ENCODE data around the gene MFAP3L.

Gene MFAP3L

GRCh38 chr4:169987327-169988228, 38.6 kb downstream of the MFAP3L start:
- intact Hi-C loops (cut with micrococcal nuclease) = no loop called here
- H3K4me1 Mint-ChIP-seq (ENCODE audit: low read depth) = no peaks in the 10 kb centered on the region
- peaks cover 30% of the 10 kb centered on the region for H3K27me3 Mint-ChIP-seq
- no peaks in the 10 kb centered on the region for H3K9me3 Mint-ChIP-seq
- no peak overlapping the region for H3K4me3 Mint-ChIP-seq
- H3K27ac Mint-ChIP-seq = no peak overlapping the region
- H3K36me3 Mint-ChIP-seq (ENCODE audit: low read depth) = no peaks in the 10 kb centered on the region

- H3K27me3 Mint-ChIP-seq = peaks cover 22% of the 10 kb centered on the region
- H3K27ac Mint-ChIP-seq = no peak overlapping the region
- no peaks in the 10 kb centered on the region for H3K36me3 Mint-ChIP-seq (ENCODE audit: low read depth)
- no peaks in the 10 kb centered on the region for H3K9me3 Mint-ChIP-seq
- intact Hi-C loops (cut with micrococcal nuclease) = no loop called here
- no peak overlapping the region for H3K4me3 Mint-ChIP-seq
- H3K4me1 Mint-ChIP-seq (ENCODE audit: low read depth) = no peaks in the 10 kb centered on the region
Measured at GRCh38 chr4:169986369-169986768, 39.8 kb downstream of the MFAP3L start.

GRCh38 chr4:169985881-169986280, 40.3 kb downstream of the MFAP3L start:
- no peaks in the 10 kb centered on the region for H3K9me3 Mint-ChIP-seq
- no peak overlapping the region for H3K4me3 Mint-ChIP-seq
- H3K36me3 Mint-ChIP-seq (ENCODE audit: low read depth) = no peaks in the 10 kb centered on the region
- H3K27ac Mint-ChIP-seq = no peak overlapping the region
- peaks cover 23% of the 10 kb centered on the region for H3K27me3 Mint-ChIP-seq
- H3K4me1 Mint-ChIP-seq (ENCODE audit: low read depth) = no peaks in the 10 kb centered on the region
- intact Hi-C loops (cut with micrococcal nuclease) = no loop called here

GRCh38 chr4:169984745-169985144, 41.5 kb downstream of the MFAP3L start:
- Mint-ChIP-seq H3K4me1 (ENCODE audit: low read depth) (no peaks in the 10 kb centered on the region), H3K9me3 (no peaks in the 10 kb centered on the region), H3K27ac (no peak overlapping the region), H3K27me3 (peaks cover 19% of the 10 kb centered on the region), H3K36me3 (ENCODE audit: low read depth) (no peaks in the 10 kb centered on the region), H3K4me3 (no peak overlapping the region)
- intact Hi-C loops (cut with micrococcal nuclease) = no loop called here

GRCh38 chr4:169984173-169984572, 42.0 kb downstream of the MFAP3L start:
- Mint-ChIP-seq H3K4me1 (ENCODE audit: low read depth) (no peaks in the 10 kb centered on the region), H3K4me3 (no peak overlapping the region), H3K9me3 (no peaks in the 10 kb centered on the region), H3K36me3 (ENCODE audit: low read depth) (no peaks in the 10 kb centered on the region), H3K27ac (no peak overlapping the region), H3K27me3 (peaks cover 17% of the 10 kb centered on the region)
- intact Hi-C loops (cut with micrococcal nuclease) = no loop called here

GRCh38 chr4:169976951-169977350, 49.2 kb downstream of the MFAP3L start:
- Mint-ChIP-seq H3K27me3 (peaks cover 30% of the 10 kb centered on the region), H3K4me3 (no peak overlapping the region), H3K4me1 (ENCODE audit: low read depth) (no peaks in the 10 kb centered on the region)

GRCh38 chr4:169975838-169976796, 50.1 kb downstream of the MFAP3L start:
- Mint-ChIP-seq H3K4me3 (no peak overlapping the region), H3K4me1 (ENCODE audit: low read depth) (no peaks in the 10 kb centered on the region), H3K36me3 (ENCODE audit: low read depth) (no peaks in the 10 kb centered on the region), H3K9me3 (no peaks in the 10 kb centered on the region), H3K27me3 (peaks cover 35% of the 10 kb centered on the region), H3K27ac (no peak overlapping the region)
- intact Hi-C loops (cut with micrococcal nuclease) = no loop called here

More at GRCh38 chr4:169976951-169977350, 49.2 kb downstream of the MFAP3L start:
- intact Hi-C loops (cut with micrococcal nuclease) = no loop called here
- H3K27ac Mint-ChIP-seq = no peak overlapping the region
- H3K36me3 Mint-ChIP-seq (ENCODE audit: low read depth) = no peaks in the 10 kb centered on the region
- H3K9me3 Mint-ChIP-seq = no peaks in the 10 kb centered on the region

- Mint-ChIP-seq H3K36me3 (ENCODE audit: low read depth) (no peaks in the 10 kb centered on the region), H3K4me3 (no peak overlapping the region), H3K4me1 (ENCODE audit: low read depth) (no peaks in the 10 kb centered on the region), H3K27ac (no peak overlapping the region), H3K9me3 (no peaks in the 10 kb centered on the region), H3K27me3 (peaks cover 35% of the 10 kb centered on the region)
- intact Hi-C loops (cut with micrococcal nuclease) = no loop called here
Measured at GRCh38 chr4:169975131-169975837, 50.9 kb downstream of the MFAP3L start.

- intact Hi-C loops (cut with micrococcal nuclease) = no loop called here
- peaks cover 51% of the 10 kb centered on the region for H3K27me3 Mint-ChIP-seq
- no peak overlapping the region for H3K4me3 Mint-ChIP-seq
Measured at GRCh38 chr4:169971456-169972015, 54.7 kb downstream of the MFAP3L start.

GRCh38 chr4:169968999-169969398, 57.2 kb downstream of the MFAP3L start:
- Mint-ChIP-seq H3K4me3 (no peak overlapping the region), H3K36me3 (ENCODE audit: low read depth) (no peaks in the 10 kb centered on the region), H3K27ac (no peak overlapping the region), H3K9me3 (no peaks in the 10 kb centered on the region), H3K27me3 (peaks cover 55% of the 10 kb centered on the region), H3K4me1 (ENCODE audit: low read depth) (no peaks in the 10 kb centered on the region)
- intact Hi-C loops (cut with micrococcal nuclease) = no loop called here

More at GRCh38 chr4:169971456-169972015, 54.7 kb downstream of the MFAP3L start:
- Mint-ChIP-seq H3K9me3 (no peaks in the 10 kb centered on the region), H3K36me3 (ENCODE audit: low read depth) (no peaks in the 10 kb centered on the region), H3K4me1 (ENCODE audit: low read depth) (no peaks in the 10 kb centered on the region), H3K27ac (no peak overlapping the region)

- H3K36me3 Mint-ChIP-seq (ENCODE audit: low read depth) = no peaks in the 10 kb centered on the region
- H3K4me3 Mint-ChIP-seq = no peak overlapping the region
- H3K27me3 Mint-ChIP-seq = peaks cover 63% of the 10 kb centered on the region
- no peaks in the 10 kb centered on the region for H3K9me3 Mint-ChIP-seq
- H3K4me1 Mint-ChIP-seq (ENCODE audit: low read depth) = no peaks in the 10 kb centered on the region
- intact Hi-C loops (cut with micrococcal nuclease) = no loop called here
- no peak overlapping the region for H3K27ac Mint-ChIP-seq
Measured at GRCh38 chr4:169963998-169964397, 62.2 kb downstream of the MFAP3L start.

- intact Hi-C loops (cut with micrococcal nuclease) = no loop called here
- Mint-ChIP-seq H3K9me3 (no peaks in the 10 kb centered on the region), H3K27me3 (peaks cover 74% of the 10 kb centered on the region), H3K4me3 (no peak overlapping the region), H3K36me3 (ENCODE audit: low read depth) (no peaks in the 10 kb centered on the region), H3K4me1 (ENCODE audit: low read depth) (no peaks in the 10 kb centered on the region), H3K27ac (no peak overlapping the region)
Measured at GRCh38 chr4:169959254-169959653, 66.9 kb downstream of the MFAP3L start.

- H3K27ac Mint-ChIP-seq = no peak overlapping the region
- H3K27me3 Mint-ChIP-seq = peaks cover 79% of the 10 kb centered on the region
- intact Hi-C loops (cut with micrococcal nuclease) = no loop called here
- no peak overlapping the region for H3K4me3 Mint-ChIP-seq
- no peaks in the 10 kb centered on the region for H3K9me3 Mint-ChIP-seq
- H3K36me3 Mint-ChIP-seq (ENCODE audit: low read depth) = no peaks in the 10 kb centered on the region
- peaks cover under 1% of the 10 kb centered on the region for H3K4me1 Mint-ChIP-seq (ENCODE audit: low read depth)
Measured at GRCh38 chr4:169958629-169959028, 67.6 kb downstream of the MFAP3L start.

All from dendritic cell treated with granulocyte-macrophage colony-stimulating factor and Interleukin-4, amounts not matched to agents 40 ng/mL and 50 ng/mL, for 4 days (primary cell).